ENCODE data around the gene SLC2A13.

DNA sequence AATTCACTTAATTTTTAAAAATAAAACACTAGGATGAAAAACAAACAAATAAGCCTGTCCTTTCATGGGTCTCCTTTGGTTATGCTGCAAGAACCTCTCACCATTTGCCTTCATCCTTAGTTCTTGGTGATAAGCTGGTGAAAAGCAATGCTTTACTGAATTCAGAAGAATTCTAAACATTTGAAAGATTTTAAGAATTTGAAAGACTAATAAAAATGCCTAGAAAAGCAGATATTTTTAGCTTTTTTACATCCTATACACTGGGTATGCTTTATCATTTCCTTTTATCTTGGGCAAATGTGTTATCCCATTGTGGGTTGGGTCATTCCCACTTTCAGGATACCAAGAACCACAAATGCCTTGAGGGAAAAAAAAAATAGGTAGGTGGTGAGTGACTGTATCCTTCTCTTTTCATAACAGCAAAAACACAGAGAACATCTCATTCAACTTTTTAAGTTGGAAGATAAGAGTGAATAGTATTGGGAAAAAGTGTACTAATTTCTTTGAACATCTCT lies 289.2 kb downstream of the SLC2A13 start:
- TF ChIP-seq CTCF (IDR thresholded peaks at IDR 0.05) (no peak), POLR2A (IDR thresholded peaks at IDR 0.05) (no peak)

Measured in body of pancreas (tissue), 4 donors.